HG02798 (cell line): Measurements from ENCODE around the gene RGS17.
"Not testable (repeated sequence)": the region's sequence is repeated elsewhere in the genome, so short reads cannot be mapped to it uniquely, and the experiment has no call there.

Experiments
- ATAC-seq: cut with Tn5 transposase; IDR thresholded peaks from one replicate; pipeline ENCODE4 v1.9.1; 2021; ENCODE audit warnings: mild to moderate bottlenecking; ENCODE audit not compliant: unreplicated experiment, poor library complexity

Gene RGS17

DNA sequence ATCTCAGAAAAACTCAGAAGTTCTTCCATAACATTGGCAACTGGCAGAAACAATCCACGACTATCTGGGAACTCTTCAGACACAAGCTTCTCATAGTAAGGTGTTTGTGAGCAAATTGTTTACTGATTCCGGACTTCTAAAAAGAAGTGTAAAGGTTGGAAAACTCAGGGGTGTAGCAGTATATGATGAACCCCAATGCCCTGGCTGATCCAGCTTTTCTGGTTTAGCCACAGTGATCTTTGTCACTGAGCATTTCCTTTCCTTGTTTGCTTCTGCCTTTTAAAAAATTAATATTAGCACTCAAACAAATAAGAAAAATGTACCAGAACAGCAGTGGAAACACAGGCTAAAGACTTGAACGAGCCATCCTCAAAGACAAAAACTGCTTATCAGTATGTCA is 4.9 kb downstream of the RGS17 start:
- ATAC-seq, result no peak

DNA sequence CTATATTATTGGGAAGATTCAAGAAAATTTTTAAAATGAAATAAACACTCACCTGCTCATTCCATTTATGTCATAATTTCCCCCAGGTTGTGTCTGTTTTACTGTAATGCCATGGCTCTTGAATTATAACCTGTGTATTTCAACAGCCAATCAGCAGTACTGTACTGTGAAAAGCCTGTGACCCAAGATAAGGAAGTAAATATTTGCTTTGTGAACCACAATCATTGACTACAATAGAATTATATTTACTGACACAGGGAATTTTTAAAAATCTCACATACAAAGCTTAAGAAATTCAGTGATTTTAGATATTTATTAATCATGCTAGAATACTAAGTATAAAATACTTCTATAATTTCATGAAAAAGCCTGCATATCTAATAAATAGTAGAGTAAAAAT is 6.0 kb downstream of the RGS17 start:
- ATAC-seq, result no peak

DNA sequence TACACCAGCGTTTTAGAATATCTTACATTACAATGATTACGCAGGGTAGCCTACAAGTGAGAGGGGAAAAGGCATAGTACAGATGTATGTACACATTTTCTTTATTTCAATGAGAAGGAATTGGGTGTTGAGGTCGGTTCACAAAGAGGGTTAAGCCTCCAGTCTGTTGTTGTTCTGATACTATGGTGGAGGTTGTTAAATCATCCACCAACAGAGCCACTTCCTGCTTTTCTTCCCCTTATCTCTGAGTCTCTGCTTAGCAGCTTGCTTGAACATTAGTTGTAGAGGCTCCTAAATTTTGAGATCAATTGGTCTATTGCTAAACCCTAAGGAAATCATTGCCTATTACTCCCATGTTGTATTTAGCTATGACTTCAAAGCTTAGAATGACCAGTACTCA is 7.3 kb downstream of the RGS17 start:
- peak; percentile 54 for ATAC-seq

DNA sequence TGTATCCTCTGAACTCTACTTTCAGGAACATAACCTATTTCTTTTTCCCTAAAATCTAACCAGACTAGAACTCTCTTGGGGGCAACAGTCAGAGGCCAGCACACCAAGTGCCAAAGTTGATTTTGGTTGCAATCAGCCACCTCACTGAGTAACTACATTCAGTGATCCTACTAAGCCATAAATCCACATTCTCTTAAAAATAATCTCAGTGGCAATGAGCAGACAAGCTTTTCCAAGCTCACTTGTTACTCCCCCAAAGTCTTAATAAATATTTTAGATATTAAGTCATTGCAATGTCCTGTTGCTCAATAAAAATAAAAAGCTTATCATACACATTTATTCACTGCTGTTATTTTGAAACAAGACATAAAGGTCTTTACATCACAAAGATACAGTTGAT is 9.8 kb downstream of the RGS17 start:
- ATAC-seq, result no peak

DNA sequence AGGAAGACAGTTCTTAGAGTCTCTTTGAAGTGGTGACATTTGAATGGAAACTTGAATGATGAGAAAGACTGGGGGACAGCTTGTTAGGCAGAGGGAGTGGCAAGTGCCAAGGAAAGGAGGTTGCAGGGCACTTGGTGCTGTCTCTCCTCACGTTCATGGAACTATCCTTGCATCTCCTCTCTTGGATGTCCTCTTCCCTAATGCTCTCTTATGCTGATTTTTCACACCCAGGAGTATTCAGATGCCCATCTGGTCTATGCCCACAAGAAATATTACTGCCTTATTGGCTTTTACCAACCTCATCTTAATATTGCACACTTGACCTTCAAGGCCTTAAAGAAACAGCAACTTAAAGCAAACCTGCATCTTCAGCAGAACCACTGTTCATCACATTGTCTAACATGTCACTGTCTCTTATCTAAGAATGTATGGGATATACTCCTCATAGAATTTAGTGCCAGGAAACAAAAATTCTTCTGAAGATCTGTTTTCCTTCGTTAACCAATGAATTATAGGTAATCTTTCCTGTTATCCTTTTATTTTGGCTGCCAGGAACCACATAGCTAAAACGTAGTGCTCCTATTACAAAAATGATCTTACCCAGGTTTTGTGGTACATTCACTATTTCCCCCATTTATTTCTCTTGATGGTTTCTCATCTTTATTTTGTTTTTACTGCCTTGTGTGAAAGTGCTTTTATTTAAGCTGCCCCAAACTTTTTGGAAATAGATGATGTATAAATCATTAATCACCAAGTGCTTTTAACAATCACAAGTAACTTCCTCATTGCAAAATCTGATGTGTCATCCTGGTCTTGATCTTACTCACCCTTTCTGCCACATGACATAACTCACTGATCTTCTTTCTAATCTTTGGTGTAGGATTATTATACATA is 12.8 kb downstream of the RGS17 start:
- peak; percentile 98 for ATAC-seq

DNA sequence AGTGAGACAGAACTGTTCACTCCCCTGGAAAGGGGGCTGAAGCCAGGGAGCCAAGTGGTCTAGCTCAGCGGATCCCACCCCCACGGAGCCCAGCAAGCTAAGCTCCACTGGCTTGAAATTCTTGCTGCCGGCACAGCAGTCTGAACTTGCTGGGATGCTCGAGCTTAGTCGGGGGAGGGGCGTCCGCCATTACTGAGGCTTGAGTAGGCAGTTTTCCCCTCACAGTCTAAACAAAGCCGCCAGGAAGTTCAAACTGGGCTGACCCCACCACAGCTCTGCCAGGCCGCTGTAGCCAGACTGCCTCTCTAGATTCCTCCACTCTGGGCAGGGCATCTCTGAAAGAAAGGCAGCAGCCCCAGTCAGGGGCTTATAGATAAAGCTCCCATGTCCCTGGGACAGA is 20.0 kb downstream of the RGS17 start:
- ATAC-seq, result not testable (repeated sequence)

DNA sequence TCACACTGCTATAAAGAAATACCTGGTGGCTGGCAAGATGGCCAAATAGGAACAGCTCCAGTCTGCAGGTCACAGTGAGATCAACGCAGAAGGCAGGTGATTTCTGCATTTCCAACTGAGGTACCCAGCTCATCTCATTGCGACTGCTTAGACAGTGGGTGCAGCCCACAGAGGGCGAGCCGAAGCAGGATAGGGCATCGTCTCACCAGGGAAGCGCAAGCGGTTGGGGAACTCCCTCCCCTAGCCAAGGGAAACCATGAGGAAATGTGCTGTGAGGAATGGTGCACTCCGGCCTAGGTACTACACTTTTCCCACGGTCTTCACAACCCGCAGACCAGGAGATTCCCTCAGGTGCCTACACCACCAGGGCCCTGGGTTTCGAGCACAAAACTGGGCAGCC is 20.5 kb downstream of the RGS17 start:
- not testable (repeated sequence) for ATAC-seq

DNA sequence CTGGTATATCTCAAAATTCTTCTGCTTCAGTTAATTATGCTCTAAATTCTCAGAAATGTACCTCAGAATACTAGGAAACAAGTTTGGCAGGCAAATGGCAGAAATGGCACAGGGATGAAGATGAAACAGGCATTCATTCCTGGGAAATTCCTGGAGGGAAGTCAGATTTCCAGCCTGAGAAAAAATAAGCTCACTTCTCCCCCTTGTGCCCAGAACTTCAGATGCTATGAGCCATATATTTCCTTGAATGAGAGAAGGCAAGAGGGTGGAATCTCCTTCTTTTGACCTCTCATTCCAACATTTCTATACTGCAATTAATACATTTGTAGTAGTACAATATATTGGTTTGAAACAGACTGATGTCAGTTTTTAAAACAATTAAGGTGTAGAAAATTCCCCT is 22.8 kb downstream of the RGS17 start:
- no peak for ATAC-seq

DNA sequence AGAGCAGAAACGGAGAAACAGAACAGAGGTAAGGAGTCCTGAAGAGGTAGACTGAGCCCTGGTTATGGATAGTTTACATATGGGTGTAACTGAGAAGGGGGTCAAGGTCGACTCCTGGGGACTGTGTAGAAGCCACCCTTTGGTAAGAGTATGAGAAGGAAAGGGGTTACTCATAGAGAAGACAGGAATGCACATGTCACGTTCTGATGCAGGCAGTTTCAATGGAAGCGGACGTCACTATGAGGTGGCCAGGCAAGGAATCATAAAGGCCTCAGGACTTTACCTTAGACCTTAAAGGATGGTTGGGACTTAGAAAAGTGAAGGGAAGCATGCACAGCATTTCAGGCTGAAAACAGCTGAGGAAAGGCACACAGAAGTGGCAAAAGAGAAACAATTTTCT is 25.1 kb downstream of the RGS17 start:
- ATAC-seq, result no peak

DNA sequence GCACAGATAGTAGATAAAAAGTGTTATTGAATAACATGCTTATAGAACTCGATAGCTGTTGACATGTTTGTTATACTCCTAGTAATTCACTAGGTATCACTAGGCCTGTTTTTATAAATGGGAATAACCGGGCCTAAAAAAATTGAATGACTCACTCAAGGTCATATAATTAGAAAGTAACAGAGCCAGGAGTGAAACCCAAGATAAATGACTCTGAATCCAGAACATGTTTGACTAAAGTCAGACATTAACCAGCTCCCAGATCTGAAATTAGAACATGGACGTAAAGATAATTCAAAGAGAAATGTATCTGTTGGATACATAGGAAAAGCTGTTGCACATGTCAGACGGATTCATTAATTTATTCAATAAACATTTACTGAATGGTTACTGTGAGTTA is 26.9 kb downstream of the RGS17 start:
- ATAC-seq, result no peak

DNA sequence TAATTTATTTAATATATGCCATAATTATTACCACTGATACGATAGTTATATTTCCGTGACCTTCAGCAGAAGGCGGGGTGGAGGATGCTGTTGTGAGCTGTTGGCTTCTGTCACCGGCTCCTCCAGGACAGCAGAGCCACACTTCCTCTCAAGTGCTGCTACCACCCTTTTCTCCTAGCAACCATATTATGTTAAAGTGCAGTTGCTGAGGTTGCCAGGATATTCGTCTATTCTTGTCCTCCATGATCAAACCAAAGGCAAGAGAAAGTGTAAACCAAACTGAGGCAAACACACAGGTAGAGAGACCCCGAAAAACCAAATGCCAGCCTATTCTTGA is 27.8 kb downstream of the RGS17 start:
- ATAC-seq, result no peak

DNA sequence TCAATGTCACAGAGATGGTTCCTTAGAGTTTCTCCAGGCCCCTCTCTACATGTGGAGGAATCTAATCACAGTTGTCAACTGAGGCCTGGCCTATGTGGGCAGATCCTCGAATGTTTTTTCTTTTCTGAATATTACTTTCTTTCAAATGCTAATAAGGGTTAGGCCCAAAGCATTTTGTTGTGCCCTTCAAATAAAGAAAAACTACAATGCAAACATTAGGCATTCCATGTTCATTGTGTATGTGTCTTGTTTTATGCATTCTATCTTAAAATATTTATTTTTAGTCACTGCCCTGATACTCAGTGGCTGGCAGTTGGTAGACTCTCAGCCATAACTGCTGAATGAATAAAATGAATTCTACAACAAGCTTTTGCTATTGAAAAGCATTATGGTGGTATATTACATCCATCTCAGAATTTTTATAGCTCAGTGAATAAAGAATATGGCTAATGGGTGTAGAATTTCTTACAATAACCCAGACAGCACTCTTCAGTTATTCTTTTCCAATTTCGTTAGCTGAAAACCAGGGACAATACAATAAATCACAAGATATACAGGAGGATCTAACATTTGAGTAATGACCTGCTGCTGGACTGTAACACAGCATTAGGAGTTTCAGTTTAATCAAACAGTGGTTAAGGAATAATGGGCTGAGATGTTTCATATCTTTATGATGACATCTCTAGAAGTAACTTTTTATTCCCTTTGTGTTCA is 28.3 kb downstream of the RGS17 start:
- ATAC-seq, result no peak

DNA sequence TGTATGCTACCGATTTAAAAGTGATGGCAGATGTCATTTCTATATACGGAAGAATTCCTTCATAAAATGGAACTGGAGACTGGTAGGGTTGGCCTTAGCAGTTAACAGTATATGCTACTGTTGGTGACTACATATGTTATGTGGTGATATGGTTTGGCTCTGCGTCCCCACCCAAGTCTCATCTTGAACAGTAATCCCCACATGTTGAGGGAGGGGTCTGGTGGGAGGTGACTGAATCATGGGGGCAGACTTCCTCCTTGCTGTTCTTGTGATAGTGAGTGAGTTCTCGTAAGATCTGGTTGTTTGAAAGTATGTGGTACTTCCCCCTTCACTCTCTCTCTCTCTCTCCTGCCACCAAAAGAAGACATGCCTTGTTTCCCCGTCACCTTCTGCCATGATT is 29.6 kb downstream of the RGS17 start:
- no peak for ATAC-seq

DNA sequence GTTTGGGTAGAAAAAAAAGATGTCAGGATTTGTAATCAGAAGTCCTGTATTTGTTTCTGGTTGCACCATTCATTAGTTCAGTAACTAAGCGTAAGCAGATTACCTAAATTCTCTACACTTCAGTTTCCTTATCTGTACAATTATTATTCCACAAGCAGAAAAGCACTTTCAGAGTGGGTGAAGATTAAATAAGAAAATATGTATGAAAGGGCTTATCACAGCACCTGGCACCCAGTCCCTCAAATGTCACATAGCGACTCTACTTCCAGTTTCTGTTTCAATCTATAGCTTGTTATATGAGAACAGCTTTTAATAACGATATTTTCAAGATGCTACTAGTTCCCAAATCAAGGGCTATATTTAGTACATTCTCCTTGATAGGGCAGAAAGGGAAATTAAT is 31.4 kb downstream of the RGS17 start:
- ATAC-seq, result peak; percentile 90

DNA sequence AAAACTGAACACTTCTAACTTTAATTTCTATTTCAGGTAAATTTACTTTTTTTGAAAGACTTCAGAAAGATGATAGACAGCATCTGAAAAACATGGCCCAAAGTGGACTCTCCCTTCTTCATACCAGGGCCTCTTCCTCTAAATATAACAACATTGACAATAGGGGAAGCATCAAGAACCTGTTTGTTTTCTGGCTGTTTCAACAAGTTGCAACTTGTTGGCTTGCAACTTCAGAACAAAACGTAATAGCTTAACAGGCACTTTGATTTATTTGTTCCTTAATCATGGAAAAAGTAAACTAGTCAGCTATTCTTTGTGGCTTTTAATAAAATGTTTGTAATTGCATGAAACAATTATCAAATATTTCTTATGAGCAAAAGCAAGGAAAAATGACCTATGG is 34.3 kb downstream of the RGS17 start:
- no peak for ATAC-seq

DNA sequence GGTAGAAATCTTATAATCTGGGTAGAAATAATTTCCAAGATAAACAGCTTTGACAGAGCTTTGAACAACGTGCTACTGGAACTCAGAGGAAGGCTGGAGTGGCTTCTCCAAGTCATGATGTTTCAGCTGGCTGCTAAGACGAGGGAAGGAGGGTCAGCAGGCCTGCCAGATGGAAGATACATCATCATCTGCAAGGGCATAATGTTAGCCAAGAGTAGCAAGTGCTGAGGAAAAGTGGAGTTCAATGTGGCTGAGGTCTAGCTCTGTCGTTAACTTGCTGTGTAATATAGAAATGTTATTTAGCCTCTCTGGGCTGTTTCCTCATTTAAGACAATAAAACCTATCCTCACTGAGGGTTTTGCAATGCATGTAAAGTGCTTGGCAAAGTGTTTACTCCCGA is 35.1 kb downstream of the RGS17 start:
- no peak for ATAC-seq

DNA sequence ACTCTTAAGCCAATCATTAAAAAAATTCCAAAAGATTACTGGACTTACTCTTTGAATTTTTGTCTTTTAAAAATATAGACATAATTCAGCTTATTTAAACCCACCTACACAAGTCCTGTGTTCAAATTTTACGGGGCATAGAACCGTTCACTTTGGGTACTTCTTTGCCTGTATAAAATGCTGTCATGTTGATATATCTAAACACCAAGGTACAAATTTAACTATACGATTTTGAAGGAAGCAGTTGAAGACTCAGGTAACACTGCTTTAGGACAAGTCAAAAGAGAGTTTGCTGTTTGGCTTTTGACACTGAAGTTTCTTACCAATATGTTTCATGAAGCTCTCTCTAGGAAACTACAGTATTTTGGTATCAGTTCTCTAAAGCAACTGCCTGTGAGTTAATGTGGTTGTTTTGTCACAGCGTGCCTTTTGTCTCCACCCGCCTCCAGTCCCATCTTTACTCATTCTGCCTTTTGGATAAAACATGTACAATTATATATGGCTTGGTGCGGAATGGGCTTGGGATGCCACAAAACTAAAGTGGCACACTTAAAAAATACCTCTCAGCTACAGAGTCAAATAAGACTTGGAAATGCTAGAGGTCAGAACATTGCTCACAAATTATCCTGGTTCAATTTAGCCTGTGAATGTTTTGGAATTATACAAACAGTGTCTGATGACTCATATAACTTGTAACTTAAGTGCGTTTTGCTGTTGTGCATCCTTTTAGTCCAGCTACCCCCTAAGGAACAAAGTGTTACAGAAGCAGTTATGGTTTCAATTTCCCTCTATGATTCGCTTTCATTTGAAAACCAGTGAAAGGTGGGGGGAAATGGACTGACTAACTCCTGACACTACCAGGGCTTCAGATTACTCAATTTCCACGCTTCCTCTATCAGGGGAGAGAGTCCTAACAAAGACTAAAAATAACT is 38.7 kb downstream of the RGS17 start:
- ATAC-seq, result peak; percentile 91

DNA sequence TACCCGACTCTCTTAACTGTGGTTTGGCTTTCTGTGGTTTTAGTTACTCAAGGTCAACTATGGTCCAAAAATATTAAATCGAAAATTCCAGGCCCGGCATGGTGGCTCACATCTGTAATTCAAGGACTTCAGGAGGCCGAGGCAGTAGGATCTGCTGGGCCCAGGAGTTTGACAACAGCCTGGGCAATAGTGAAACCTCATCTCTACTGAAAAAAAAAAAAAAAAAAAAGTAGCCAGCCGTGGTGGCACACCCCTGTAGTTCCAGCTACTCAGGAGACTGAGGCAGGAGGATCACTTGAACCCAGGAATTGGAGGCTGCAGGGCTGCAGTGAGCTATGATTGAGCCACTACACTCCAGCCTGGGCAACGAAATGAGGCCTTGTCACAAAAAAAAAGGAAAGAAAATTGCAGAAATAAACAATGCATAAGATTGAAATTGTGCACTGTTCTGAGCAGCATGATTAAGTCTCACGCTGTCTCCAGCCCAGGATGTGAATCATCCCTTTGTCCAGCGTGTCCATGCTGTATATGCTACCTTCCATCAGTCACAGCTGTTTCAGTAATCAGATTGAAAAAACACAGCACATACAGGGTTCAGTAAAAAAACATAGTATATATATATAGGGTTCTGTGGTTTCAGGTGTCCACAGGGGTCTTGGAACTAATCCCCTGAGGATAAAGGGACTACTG is 40.7 kb downstream of the RGS17 start:
- no peak for ATAC-seq

DNA sequence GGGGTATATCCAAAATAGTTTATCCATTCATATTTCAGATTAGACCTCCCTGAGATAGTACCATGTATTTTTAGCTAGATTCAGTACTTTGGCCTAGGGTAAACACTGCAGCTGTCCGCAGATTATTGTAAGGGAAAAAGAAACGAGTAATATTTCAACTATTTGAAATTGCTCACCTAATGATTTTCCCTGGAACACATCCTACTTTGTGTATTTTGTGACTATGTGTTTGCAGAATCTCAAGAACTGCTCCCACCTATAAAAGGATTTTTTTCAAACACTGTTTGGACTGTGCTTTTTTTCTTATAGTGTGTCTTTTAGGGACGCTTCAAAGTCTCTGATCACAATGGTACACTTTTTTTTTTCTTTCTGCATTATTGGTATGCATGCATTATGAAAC is 42.3 kb downstream of the RGS17 start:
- no peak for ATAC-seq

DNA sequence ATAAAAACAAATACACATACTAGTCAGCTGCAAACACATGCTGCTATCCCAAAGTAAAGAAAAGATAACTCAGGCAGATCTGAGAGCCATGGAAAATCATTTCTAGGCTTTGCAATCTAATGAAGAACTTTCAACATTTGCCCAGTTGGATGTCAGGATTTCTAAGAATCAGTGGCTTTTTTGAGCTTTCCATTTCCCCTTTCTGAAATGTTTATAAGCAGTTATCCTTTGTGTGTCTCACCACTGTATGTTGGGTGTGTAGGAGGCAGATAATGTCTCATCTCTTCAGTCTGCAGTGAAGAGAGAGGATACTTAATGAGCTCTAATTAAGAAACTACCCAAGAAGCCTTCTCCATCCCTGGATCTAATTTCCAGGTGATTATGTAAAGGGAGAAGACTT is 43.6 kb downstream of the RGS17 start:
- no peak for ATAC-seq
